HepG2 (cell line): ENCODE measurements around the gene ZFHX3. TPM values are rescaled to one million over a fixed set of nuclear protein-coding genes. Genes with fewer than 3 reads are reported as not detected.
A peak's percentile ranks its signal among the peaks of the same experiment; 100 is the strongest.

Experiments
- CHD4 ChIP-seq: fragments of 200-600 bp; sonication (generic); IDR thresholded peaks from 2 replicates; pipeline ENCODE4 v1.7.0; 2017; ENCODE audit warnings: mild to moderate bottlenecking, low read length, borderline replicate concordance
- EEA1 ChIP-seq: sonication (generic); formaldehyde crosslinking; IDR thresholded peaks from 2 replicates; pipeline ENCODE4 v1.5.1; 2020; ENCODE audit warnings: mild to moderate bottlenecking, missing genetic modification reagents, borderline replicate concordance
- HES4 ChIP-seq: sonication (generic); formaldehyde crosslinking; IDR thresholded peaks from 2 replicates; pipeline ENCODE4 v1.9.0; 2021; ENCODE audit warnings: mild to moderate bottlenecking, missing genetic modification reagents, borderline replicate concordance
- KDM5B ChIP-seq: sonication (generic); formaldehyde crosslinking; IDR thresholded peaks from 2 replicates; pipeline ENCODE4 v1.4.0; 2020; ENCODE audit warnings: missing genetic modification reagents, mild to moderate bottlenecking, borderline replicate concordance
- MAFF ChIP-seq: IDR thresholded peaks from 2 replicates; pipeline ENCODE4 v1.6.1; 2011; ENCODE audit warnings: low read depth, low read length, improper control_type of control experiment
- NCOA5 ChIP-seq: sonication (generic); formaldehyde crosslinking; IDR thresholded peaks from 2 replicates; pipeline ENCODE4 v1.4.0; 2020; ENCODE audit warnings: missing genetic modification reagents
- NFKBIZ ChIP-seq: IDR thresholded peaks from 2 replicates; pipeline ENCODE4 v1.6.1; 2018; ENCODE audit warnings: missing genetic modification reagents, missing compliant biosample characterization
- NFRKB ChIP-seq: fragments of 450-650 bp; IDR thresholded peaks from 2 replicates; pipeline ENCODE4 v1.6.1; 2017
- NR1H2 ChIP-seq: sonication (generic); formaldehyde crosslinking; IDR thresholded peaks from 2 replicates; pipeline ENCODE4 v1.8.1; 2022; ENCODE audit warnings: low read depth, missing genetic modification reagents, borderline replicate concordance
- POLR2A ChIP-seq, 2 experiments: IDR thresholded peaks; 2 replicates each; pipeline ENCODE4 v1.6.1; 2011; ENCODE audit warnings: low read depth in 2 of 2, low read length in 2 of 2, mild to moderate bottlenecking in 1 of 2, moderate library complexity in 1 of 2; ENCODE audit not compliant: insufficient read depth in 1 of 2
- RARG ChIP-seq: sonication (generic); formaldehyde crosslinking; IDR thresholded peaks from 2 replicates; pipeline ENCODE4 v1.4.0; 2020; ENCODE audit warnings: low read depth, mild to moderate bottlenecking, missing genetic modification reagents
- RBFOX2 ChIP-seq: fragments of 200-400 bp; formaldehyde crosslinking; IDR thresholded peaks from 2 replicates; pipeline ENCODE4 v1.6.1; 2017; ENCODE audit warnings: low read depth, mild to moderate bottlenecking, low read length
- SRSF4 ChIP-seq: fragments of 200-400 bp; formaldehyde crosslinking; IDR thresholded peaks from one replicate; pipeline ENCODE4 v1.6.1; 2018; ENCODE audit warnings: mild to moderate bottlenecking, low read depth, low read length, moderate library complexity; ENCODE audit not compliant: poor library complexity, severe bottlenecking
- SYNCRIP ChIP-seq: fragments of 200-400 bp; formaldehyde crosslinking; IDR thresholded peaks from 2 replicates; pipeline ENCODE4 v1.6.1; 2018; ENCODE audit warnings: mild to moderate bottlenecking, low read depth, low read length; ENCODE audit not compliant: insufficient read depth
- ZMYM4 ChIP-seq: sonication (generic); formaldehyde crosslinking; IDR thresholded peaks from 2 replicates; pipeline ENCODE4 v1.8.1; 2023; ENCODE audit warnings: mild to moderate bottlenecking, missing genetic modification reagents
- ZNF253 ChIP-seq: sonication (generic); formaldehyde crosslinking; IDR thresholded peaks from 2 replicates; pipeline ENCODE4 v1.8.0; 2022; ENCODE audit warnings: mild to moderate bottlenecking, missing genetic modification reagents, borderline replicate concordance
- ZNF496 ChIP-seq: sonication (generic); formaldehyde crosslinking; IDR thresholded peaks from 2 replicates; pipeline ENCODE4 v1.8.1; 2023; ENCODE audit warnings: mild to moderate bottlenecking, moderate library complexity, missing genetic modification reagents; ENCODE audit not compliant: insufficient replicate concordance
- ZNF841 ChIP-seq: sonication (generic); formaldehyde crosslinking; IDR thresholded peaks from 2 replicates; pipeline ENCODE4 v1.8.1; 2023; ENCODE audit warnings: missing genetic modification reagents, borderline replicate concordance
- polyA plus RNA-seq, 8 experiments: library from polyadenylated mRNA; depleted of rRNA in 3 of 8; stranded (reverse) in 7 of 8; unstranded in 1 of 8; fragments of >200 nt; fragmentation: Illumina TruSeq in 4 of 8; extraction: Trizol in 4 of 8; gene quantifications; 2 replicates each; pipeline versions ENCODE4 v1.2.1 to v1.2.3, GENCODE V29; 2011 to 2016; ENCODE audit warnings: low read depth in 4 of 8, missing spikeins in 1 of 8, mixed read lengths in 1 of 8; ENCODE audit not compliant: insufficient read depth in 1 of 8
- total RNA-seq, 5 experiments: library from RNA; depleted of rRNA; stranded (reverse); fragments of >200 nt; fragmentation: Illumina TruSeq; extraction: Trizol; gene quantifications; 2 replicates each; pipeline ENCODE4 v1.2.3, GENCODE V29; 2016; ENCODE audit warnings: low read depth in 1 of 5
- TF ChIP-seq, protein P1 (sequence below): sonication (generic); formaldehyde crosslinking; IDR thresholded peaks from 2 replicates; pipeline ENCODE4 v1.5.0; 2020; ENCODE audit warnings: mild to moderate bottlenecking, missing genetic modification reagents
- TF ChIP-seq, protein P2 (sequence below): sonication (generic); formaldehyde crosslinking; IDR thresholded peaks from 2 replicates; pipeline ENCODE4 v1.4.0; 2020; ENCODE audit warnings: missing genetic modification reagents
- TF ChIP-seq, protein P3 (sequence below), 2 experiments: sonication (generic) in 1 of 2; formaldehyde crosslinking in 1 of 2; IDR thresholded peaks; 2 replicates each; pipeline versions ENCODE4 v1.4.0 to v1.6.1; 2018 to 2020; ENCODE audit warnings: missing genetic modification reagents in 2 of 2, borderline replicate concordance in 1 of 2, low read depth in 1 of 2, mild to moderate bottlenecking in 1 of 2, missing biosample characterization in 1 of 2
- TF ChIP-seq, protein P4 (sequence below): IDR thresholded peaks from 2 replicates; pipeline ENCODE4 v1.6.1; 2016; ENCODE audit warnings: low read depth, borderline replicate concordance

ZFHX3 gene
- total and polyA plus RNA-seq, 2 of the 13 experiments (the other 11 are each of a cell fraction or from before 2014, with no cell fraction given), result 5.0 to 6.0 TPM

DNA sequence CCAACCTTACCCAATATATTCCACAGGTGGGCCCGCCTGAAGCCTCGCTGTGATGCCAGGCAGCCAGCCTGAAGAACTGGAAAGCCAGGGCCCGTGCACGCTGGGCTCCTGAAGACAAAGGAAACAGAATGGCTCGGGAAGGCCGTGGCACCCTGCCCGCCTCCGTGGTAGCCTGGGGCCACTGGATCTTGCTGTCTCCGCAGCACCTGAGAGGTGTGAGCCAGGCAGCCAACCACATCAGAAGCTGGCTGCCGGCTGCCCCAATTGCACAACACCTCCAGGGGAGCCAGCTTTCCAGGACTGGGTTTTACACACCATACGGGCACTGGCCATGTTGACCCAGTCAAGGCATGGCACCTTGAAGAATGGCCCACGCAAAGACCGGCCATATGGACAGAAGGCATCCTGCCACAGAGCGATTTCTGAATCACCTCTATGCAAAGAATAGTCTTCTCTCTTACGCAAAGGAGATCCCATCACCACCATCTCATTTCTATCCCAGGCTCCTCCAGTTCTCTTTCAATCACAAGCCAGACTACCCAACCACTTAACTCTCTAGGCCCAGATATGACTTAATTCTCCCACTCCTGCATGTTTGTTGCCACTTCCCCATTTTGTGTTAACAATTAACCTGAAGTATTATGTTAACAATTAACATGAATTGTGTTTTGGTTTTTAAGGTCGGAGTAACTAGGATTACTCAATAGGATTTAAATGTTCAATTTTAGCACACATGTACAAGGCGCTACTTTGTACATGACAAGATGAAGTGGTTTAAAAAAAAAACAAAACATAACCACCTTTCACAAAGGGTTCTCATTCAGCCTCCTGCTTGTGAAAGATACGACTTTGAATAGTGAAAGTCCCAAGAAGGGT, 32.1 kb downstream of the ZFHX3 start (continued):
- TF ChIP-seq, protein P1, sequence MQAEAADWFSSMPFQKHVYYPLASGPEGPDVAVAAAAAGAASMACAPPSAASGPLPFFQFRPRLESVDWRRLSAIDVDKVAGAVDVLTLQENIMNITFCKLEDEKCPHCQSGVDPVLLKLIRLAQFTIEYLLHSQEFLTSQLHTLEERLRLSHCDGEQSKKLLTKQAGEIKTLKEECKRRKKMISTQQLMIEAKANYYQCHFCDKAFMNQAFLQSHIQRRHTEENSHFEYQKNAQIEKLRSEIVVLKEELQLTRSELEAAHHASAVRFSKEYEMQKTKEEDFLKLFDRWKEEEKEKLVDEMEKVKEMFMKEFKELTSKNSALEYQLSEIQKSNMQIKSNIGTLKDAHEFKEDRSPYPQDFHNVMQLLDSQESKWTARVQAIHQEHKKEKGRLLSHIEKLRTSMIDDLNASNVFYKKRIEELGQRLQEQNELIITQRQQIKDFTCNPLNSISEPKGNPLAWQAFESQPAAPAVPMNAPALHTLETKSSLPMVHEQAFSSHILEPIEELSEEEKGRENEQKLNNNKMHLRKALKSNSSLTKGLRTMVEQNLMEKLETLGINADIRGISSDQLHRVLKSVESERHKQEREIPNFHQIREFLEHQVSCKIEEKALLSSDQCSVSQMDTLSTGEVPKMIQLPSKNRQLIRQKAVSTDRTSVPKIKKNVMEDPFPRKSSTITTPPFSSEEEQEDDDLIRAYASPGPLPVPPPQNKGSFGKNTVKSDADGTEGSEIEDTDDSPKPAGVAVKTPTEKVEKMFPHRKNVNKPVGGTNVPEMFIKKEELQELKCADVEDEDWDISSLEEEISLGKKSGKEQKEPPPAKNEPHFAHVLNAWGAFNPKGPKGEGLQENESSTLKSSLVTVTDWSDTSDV (CRISPR knock-in tag), result no peak
- TF ChIP-seq NFRKB (no peak), SYNCRIP (no peak), NFKBIZ (CRISPR knock-in tag) (peak; percentile 38; the same call in 1 of the 2 replicates), RBFOX2 (no peak), CHD4 (peak; percentile 48; the same call in 1 of the 2 replicates), POLR2A (IDR thresholded peaks at IDR 0.05; ENCODE audit: insufficient read depth in 1 of 2, low read depth in 2 of 2, low read length in 2 of 2) (no peak), NR1H2 (CRISPR knock-in tag) (no peak), ZMYM4 (no peak; the same call in 1 of the 2 replicates), NCOA5 (no peak), ZNF496 (CRISPR knock-in tag) (no peak), ZNF841 (CRISPR knock-in tag) (no peak), KDM5B (peak; percentile 49; the same call in 1 of the 2 replicates), EEA1 (no peak), RARG (CRISPR knock-in tag) (no peak), ZNF253 (CRISPR knock-in tag) (0 out of 2 replicates have a peak, but pooled peaks have one; percentile 60), SRSF4 (no peak), MAFF (no peak), HES4 (CRISPR knock-in tag) (no peak)
- TF ChIP-seq, protein P2, sequence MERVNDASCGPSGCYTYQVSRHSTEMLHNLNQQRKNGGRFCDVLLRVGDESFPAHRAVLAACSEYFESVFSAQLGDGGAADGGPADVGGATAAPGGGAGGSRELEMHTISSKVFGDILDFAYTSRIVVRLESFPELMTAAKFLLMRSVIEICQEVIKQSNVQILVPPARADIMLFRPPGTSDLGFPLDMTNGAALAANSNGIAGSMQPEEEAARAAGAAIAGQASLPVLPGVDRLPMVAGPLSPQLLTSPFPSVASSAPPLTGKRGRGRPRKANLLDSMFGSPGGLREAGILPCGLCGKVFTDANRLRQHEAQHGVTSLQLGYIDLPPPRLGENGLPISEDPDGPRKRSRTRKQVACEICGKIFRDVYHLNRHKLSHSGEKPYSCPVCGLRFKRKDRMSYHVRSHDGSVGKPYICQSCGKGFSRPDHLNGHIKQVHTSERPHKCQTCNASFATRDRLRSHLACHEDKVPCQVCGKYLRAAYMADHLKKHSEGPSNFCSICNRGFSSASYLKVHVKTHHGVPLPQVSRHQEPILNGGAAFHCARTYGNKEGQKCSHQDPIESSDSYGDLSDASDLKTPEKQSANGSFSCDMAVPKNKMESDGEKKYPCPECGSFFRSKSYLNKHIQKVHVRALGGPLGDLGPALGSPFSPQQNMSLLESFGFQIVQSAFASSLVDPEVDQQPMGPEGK (CRISPR knock-in tag), result peak; percentile 57; the same call in 1 of the 2 replicates
- TF ChIP-seq, protein P3, sequence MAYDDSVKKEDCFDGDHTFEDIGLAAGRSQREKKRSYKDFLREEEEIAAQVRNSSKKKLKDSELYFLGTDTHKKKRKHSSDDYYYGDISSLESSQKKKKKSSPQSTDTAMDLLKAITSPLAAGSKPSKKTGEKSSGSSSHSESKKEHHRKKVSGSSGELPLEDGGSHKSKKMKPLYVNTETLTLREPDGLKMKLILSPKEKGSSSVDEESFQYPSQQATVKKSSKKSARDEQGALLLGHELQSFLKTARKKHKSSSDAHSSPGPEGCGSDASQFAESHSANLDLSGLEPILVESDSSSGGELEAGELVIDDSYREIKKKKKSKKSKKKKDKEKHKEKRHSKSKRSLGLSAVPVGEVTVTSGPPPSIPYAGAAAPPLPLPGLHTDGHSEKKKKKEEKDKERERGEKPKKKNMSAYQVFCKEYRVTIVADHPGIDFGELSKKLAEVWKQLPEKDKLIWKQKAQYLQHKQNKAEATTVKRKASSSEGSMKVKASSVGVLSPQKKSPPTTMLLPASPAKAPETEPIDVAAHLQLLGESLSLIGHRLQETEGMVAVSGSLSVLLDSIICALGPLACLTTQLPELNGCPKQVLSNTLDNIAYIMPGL (CRISPR knock-in tag; IDR thresholded peaks at IDR 0.05; ENCODE audit: borderline replicate concordance in 1 of 2, low read depth in 1 of 2), result no peak; a peak in 1 of 4 replicates
- TF ChIP-seq, protein P4, sequence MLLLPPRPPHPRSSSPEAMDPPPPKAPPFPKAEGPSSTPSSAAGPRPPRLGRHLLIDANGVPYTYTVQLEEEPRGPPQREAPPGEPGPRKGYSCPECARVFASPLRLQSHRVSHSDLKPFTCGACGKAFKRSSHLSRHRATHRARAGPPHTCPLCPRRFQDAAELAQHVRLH (CRISPR knock-in tag), result 0 out of 2 replicates have a peak, but pooled peaks have one; percentile 23
